Cardiac muscle cell (in vitro differentiated cells and primary cell): Measurements from ENCODE around the gene OR2T27. TPM values are rescaled to one million over a fixed set of nuclear protein-coding genes. Genes with fewer than 3 reads are reported as not detected.

ENCODE experiments used
- DNase-seq, 2 donors: peaks; one replicate each; pipeline versions ENCODE4 v3.0.0 to v3.0.0-alpha.2; 2010 to 2017; ENCODE audit warnings: low read depth in 1 of 2, low spot score in 1 of 2
- H3K27ac ChIP-seq: fragments of 200-600 bp; sonication (generic); 2 replicates; pipeline ENCODE4 v1.5.1; 2016
- H3K27me3 ChIP-seq: fragments of 200-600 bp; sonication (generic); 2 replicates; pipeline ENCODE4 v1.6.0; 2016; ENCODE audit warnings: control low read depth
- H3K36me3 ChIP-seq: fragments of 200-600 bp; sonication (generic); 2 replicates; pipeline ENCODE4 v1.5.1; 2016; ENCODE audit warnings: control low read depth
- H3K4me1 ChIP-seq: fragments of 200-600 bp; sonication (generic); 2 replicates; pipeline ENCODE4 v1.8.1; 2017; ENCODE audit warnings: low read depth, mild to moderate bottlenecking, mixed run types
- H3K4me3 ChIP-seq: fragments of 200-600 bp; sonication (generic); 2 replicates; pipeline ENCODE4 v1.5.1; 2016; ENCODE audit warnings: mild to moderate bottlenecking
- H3K9me3 ChIP-seq: fragments of 200-600 bp; sonication (generic); 2 replicates; pipeline ENCODE4 v1.5.1; 2017; ENCODE audit warnings: low read depth, mild to moderate bottlenecking, control low read depth
- CTCF ChIP-seq: IDR thresholded peaks from 2 replicates; pipeline ENCODE4 v1.5.1; 2012; ENCODE audit warnings: low read depth, mild to moderate bottlenecking, low read length
- polyA plus RNA-seq: library from polyadenylated mRNA; unstranded; fragments of >200 nt; fragmentation: Nextera tagmentation; extraction: Ambion mirVana; gene quantifications from 2 replicates; pipeline ENCODE4 v1.2.1, GENCODE V29; 2016
- total RNA-seq: library from RNA; depleted of rRNA; stranded (reverse); fragments of >200 nt; gene quantifications from 2 replicates; pipeline ENCODE4 v1.2.3, GENCODE V29; 2016

Gene OR2T27
- total and polyA plus RNA-seq, 2 experiments from 2014 or later = not detected

- Histone ChIP-seq H3K27ac (no peak overlapping the region), H3K9me3 (no peaks in the 10 kb centered on the region), H3K4me1 (no peaks in the 10 kb centered on the region), H3K4me3 (no peak overlapping the region), H3K27me3 (no peaks in the 10 kb centered on the region), H3K36me3 (no peaks in the 10 kb centered on the region)
- no peak for TF ChIP-seq CTCF
- DNase-seq = no peak
These were observed 41.6 kb downstream of the OR2T27 start for GRCh38 chr1:248613742-248614141.

DNA sequence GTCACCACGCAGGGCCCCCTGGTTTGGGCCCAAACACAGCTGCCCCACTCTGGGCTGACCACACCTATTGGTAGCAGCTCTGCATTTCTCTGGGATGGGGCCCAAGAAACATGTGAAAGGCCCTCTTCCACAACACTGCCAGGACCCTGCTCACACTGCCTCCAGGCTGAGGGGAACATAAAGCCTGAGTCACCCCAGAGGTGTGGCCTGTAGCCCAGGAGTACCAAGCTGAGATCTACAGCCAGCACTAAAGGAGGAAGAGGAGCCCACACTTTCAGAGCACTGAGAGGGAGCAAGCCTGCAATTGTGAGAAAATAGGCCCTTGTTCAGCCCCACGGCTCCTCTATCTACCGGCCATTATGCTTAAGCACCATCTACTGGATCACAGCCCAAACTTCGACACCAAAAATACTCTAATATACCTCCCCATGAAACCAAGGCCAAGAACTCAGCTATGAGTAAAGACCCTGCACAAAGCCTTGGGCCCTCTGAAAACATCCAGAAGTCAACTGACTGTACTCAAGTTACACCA, 43.4 kb downstream of the OR2T27 start:
- Histone ChIP-seq H3K36me3 (no peaks in the 10 kb centered on the region), H3K9me3 (no peaks in the 10 kb centered on the region), H3K27ac (no peak overlapping the region), H3K27me3 (no peaks in the 10 kb centered on the region), H3K4me1 (no peaks in the 10 kb centered on the region), H3K4me3 (no peak overlapping the region)
- no peak for DNase-seq
- TF ChIP-seq CTCF = no peak

GRCh38 chr1:248610301-248610700, 45.0 kb downstream of the OR2T27 start:
- no peak overlapping the region for H3K4me3 ChIP-seq
- no peaks in the 10 kb centered on the region for H3K9me3 ChIP-seq
- no peak overlapping the region for H3K27ac ChIP-seq
- H3K27me3 ChIP-seq = no peaks in the 10 kb centered on the region
- TF ChIP-seq CTCF = no peak
- H3K36me3 ChIP-seq = no peaks in the 10 kb centered on the region
- H3K4me1 ChIP-seq = no peaks in the 10 kb centered on the region
- DNase-seq = no peak

Other genes starting within 250 kb of the OR2T27 start
- not detected in 2 replicates for gene OR2T2, start 209.9 kb downstream of the OR2T27 start, total RNA-seq
- not detected in 2 replicates for gene OR2T2, start 209.9 kb downstream of the OR2T27 start, polyA plus RNA-seq
- gene OR2T3, start 182.2 kb downstream of the OR2T27 start, total RNA-seq = not detected in 2 replicates
- gene OR2T3, start 182.2 kb downstream of the OR2T27 start, polyA plus RNA-seq = not detected in 2 replicates
- not detected in 2 replicates for gene OR2T5, start 166.9 kb downstream of the OR2T27 start, total RNA-seq
- not detected in 2 replicates for gene OR2T5, start 166.9 kb downstream of the OR2T27 start, polyA plus RNA-seq
- gene OR2G6, start 147.5 kb downstream of the OR2T27 start, total RNA-seq = not detected in 2 replicates
- not detected in 2 replicates for gene OR2G6, start 147.5 kb downstream of the OR2T27 start, polyA plus RNA-seq
- gene OR2T29, start 92.8 kb downstream of the OR2T27 start, total RNA-seq = not detected in 2 replicates
- not detected in 2 replicates for gene OR2T29, start 92.8 kb downstream of the OR2T27 start, polyA plus RNA-seq
- gene OR2T34, start 80.8 kb downstream of the OR2T27 start, total RNA-seq = not detected in 2 replicates
- gene OR2T34, start 80.8 kb downstream of the OR2T27 start, polyA plus RNA-seq = not detected in 2 replicates
- gene OR2T10, start 57.8 kb downstream of the OR2T27 start, total RNA-seq = not detected in 2 replicates
- gene OR2T10, start 57.8 kb downstream of the OR2T27 start, polyA plus RNA-seq = not detected in 2 replicates
- not detected in 2 replicates for gene OR2T11, start 20.4 kb downstream of the OR2T27 start, total RNA-seq
- not detected in 2 replicates for gene OR2T11, start 20.4 kb downstream of the OR2T27 start, polyA plus RNA-seq
- not detected in 2 replicates for gene OR2T35, start 10.2 kb downstream of the OR2T27 start, total RNA-seq
- not detected in 2 replicates for gene OR2T35, start 10.2 kb downstream of the OR2T27 start, polyA plus RNA-seq
- gene OR14I1, start 47.2 kb upstream of the OR2T27 start, total RNA-seq = not detected in 2 replicates
- gene OR14I1, start 47.2 kb upstream of the OR2T27 start, polyA plus RNA-seq = not detected in 2 replicates
- gene LYPD8, start 100.2 kb upstream of the OR2T27 start, total RNA-seq = not detected in 2 replicates
- not detected in 2 replicates for gene LYPD8, start 100.2 kb upstream of the OR2T27 start, polyA plus RNA-seq
- 34.8 and 39.7 TPM in 2 replicates for gene SH3BP5L, start 170.4 kb upstream of the OR2T27 start, total RNA-seq
- gene SH3BP5L, start 170.4 kb upstream of the OR2T27 start, polyA plus RNA-seq = 11.0 and 14.1 TPM in 2 replicates
- gene ZNF672, start 182.7 kb upstream of the OR2T27 start, total RNA-seq = 66.3 and 72.5 TPM in 2 replicates
- gene ZNF672, start 182.7 kb upstream of the OR2T27 start, polyA plus RNA-seq = 56.1 and 59.2 TPM in 2 replicates
- gene ZNF692, start 203.6 kb upstream of the OR2T27 start, total RNA-seq = 101 and 128 TPM in 2 replicates
- gene ZNF692, start 203.6 kb upstream of the OR2T27 start, polyA plus RNA-seq = 98.9 and 109 TPM in 2 replicates